Calu3 (cell line): ENCODE results near the gene TNNI2. TPM values are rescaled to one million over a fixed set of nuclear protein-coding genes. Genes with fewer than 3 reads are reported as not detected.

ENCODE experiments used
- BruUV-seq: library from RNA; stranded (reverse); fragments of 400-500 nt; replicated peaks from 2 replicates; lab custom pipeline; 2021; lab: Mats Ljungman, UMichigan
- CTCF ChIA-PET: fragments of 300-600 bp; sonication (Branson Sonifier 250); formaldehyde crosslinking; loops from one replicate; lab custom pipeline; 2022; ENCODE audit warnings: antibody characterized with exemption; lab: Charles Lee
- DNase-seq: peaks from one replicate; pipeline ENCODE4 v3.0.0; 2022
- H3K27ac Mint-ChIP-seq: one replicate; pipeline ENCODE4 v1.8.0; 2022; ENCODE audit warnings: mixed read lengths; ENCODE audit not compliant: unreplicated experiment
- H3K27me3 Mint-ChIP-seq: one replicate; pipeline ENCODE4 v1.8.0; 2022; ENCODE audit warnings: mixed read lengths; ENCODE audit not compliant: unreplicated experiment
- H3K36me3 Mint-ChIP-seq: one replicate; pipeline ENCODE4 v1.8.0; 2022; ENCODE audit warnings: mild to moderate bottlenecking, moderate library complexity, mixed read lengths; ENCODE audit not compliant: insufficient read depth, unreplicated experiment
- H3K4me1 Mint-ChIP-seq: one replicate; pipeline ENCODE4 v1.8.0; 2022; ENCODE audit warnings: mild to moderate bottlenecking, low read depth, mixed read lengths; ENCODE audit not compliant: unreplicated experiment
- H3K4me3 Mint-ChIP-seq: one replicate; pipeline ENCODE4 v1.8.0; 2022; ENCODE audit warnings: mild to moderate bottlenecking, low read depth, moderate library complexity, mixed read lengths; ENCODE audit not compliant: unreplicated experiment
- H3K9me3 Mint-ChIP-seq: one replicate; pipeline ENCODE4 v1.8.0; 2022; ENCODE audit warnings: low read depth, mixed read lengths; ENCODE audit not compliant: unreplicated experiment
- intact Hi-C: fragments of 100-400 bp; cut with micrococcal nuclease; formaldehyde crosslinking; loops from one replicate; pipeline ENCODE4 v1.10.0; 2022; ENCODE audit not compliant: unreplicated experiment
- total RNA-seq: library from RNA; stranded (reverse); gene quantifications from 2 replicates; pipeline ENCODE4 v1.2.3, GENCODE V29; 2022
- TF ChIP-seq, protein P1 (sequence below): fragments of 200-600 bp; IDR thresholded peaks from one replicate; pipeline ENCODE4 v1.8.0; 2022; ENCODE audit warnings: antibody characterized with exemption; ENCODE audit not compliant: unreplicated experiment

TNNI2 gene
- total RNA-seq, 1 experiment from 2014 or later = 1.3 TPM

DNA sequence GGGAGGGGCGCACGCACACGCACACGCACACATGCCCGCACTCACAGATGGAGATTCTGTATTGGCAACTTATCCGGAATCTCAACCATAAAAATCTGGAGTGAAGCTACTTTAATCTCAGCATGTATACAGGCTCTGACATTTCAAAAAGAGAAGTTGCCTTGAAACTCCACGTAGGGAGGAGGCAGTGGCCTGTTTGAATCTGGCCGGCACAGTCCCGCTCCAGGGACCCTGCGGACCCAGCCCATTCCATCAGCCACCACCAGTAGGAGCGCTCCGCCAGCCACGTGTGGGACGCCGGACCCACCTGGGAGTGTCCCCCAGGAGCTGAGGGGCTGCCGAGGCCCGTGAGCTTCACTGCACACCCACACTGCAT, 5.9 kb upstream of the TNNI2 start:
- Mint-ChIP-seq H3K27ac (no peak overlapping the region), H3K4me1 (peaks cover 62% of the 10 kb centered on the region)
- intact Hi-C loops = loop anchor here (1.0 to 5.0 kb wide), 3 partner anchors 56 to 140 kb away; partner anchors contain the start of gene CTSD

GRCh38 chr11:1834062-1834610, 4.6 kb upstream of the TNNI2 start:
- peak; percentile 95 for DNase-seq
- Mint-ChIP-seq H3K9me3 (no peaks in the 10 kb centered on the region), H3K27me3 (no peaks in the 10 kb centered on the region), H3K4me3 (peak overlapping the region; percentile 52), H3K36me3 (peaks cover 31% of the 10 kb centered on the region), H3K4me1 (peaks cover 49% of the 10 kb centered on the region), H3K27ac (peak overlapping the region; percentile 91)
- intact Hi-C loops = loop anchor here (5.0 kb wide), 2 partner anchors 57 to 72 kb away; partner anchors contain the start of gene CTSD
- CTCF ChIA-PET = interaction anchor here (0.5 to 5.7 kb wide), 13 partner anchors 16 to 318 kb away, joined by 3 to 117 read pairs (median 5); partner anchors contain the start of genes CTSD and MRPL23
- TF ChIP-seq, protein P1, sequence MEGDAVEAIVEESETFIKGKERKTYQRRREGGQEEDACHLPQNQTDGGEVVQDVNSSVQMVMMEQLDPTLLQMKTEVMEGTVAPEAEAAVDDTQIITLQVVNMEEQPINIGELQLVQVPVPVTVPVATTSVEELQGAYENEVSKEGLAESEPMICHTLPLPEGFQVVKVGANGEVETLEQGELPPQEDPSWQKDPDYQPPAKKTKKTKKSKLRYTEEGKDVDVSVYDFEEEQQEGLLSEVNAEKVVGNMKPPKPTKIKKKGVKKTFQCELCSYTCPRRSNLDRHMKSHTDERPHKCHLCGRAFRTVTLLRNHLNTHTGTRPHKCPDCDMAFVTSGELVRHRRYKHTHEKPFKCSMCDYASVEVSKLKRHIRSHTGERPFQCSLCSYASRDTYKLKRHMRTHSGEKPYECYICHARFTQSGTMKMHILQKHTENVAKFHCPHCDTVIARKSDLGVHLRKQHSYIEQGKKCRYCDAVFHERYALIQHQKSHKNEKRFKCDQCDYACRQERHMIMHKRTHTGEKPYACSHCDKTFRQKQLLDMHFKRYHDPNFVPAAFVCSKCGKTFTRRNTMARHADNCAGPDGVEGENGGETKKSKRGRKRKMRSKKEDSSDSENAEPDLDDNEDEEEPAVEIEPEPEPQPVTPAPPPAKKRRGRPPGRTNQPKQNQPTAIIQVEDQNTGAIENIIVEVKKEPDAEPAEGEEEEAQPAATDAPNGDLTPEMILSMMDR = no peak
- no TSS peak for BruUV-seq

More for the DNA sequence above, 5.9 kb upstream of the TNNI2 start:
- no peak for DNase-seq
- H3K27me3 Mint-ChIP-seq = no peaks in the 10 kb centered on the region
- no peak overlapping the region for H3K4me3 Mint-ChIP-seq
- H3K9me3 Mint-ChIP-seq = no peaks in the 10 kb centered on the region
- BruUV-seq = no TSS peak
- CTCF ChIA-PET = interaction anchor here (0.6 to 5.7 kb wide), 13 partner anchors 10 to 286 kb away, joined by 3 to 117 read pairs (median 5); partner anchors contain the start of genes CTSD and MRPL23
- TF ChIP-seq, protein P1 = no peak
- peaks cover 34% of the 10 kb centered on the region for H3K36me3 Mint-ChIP-seq

DNA sequence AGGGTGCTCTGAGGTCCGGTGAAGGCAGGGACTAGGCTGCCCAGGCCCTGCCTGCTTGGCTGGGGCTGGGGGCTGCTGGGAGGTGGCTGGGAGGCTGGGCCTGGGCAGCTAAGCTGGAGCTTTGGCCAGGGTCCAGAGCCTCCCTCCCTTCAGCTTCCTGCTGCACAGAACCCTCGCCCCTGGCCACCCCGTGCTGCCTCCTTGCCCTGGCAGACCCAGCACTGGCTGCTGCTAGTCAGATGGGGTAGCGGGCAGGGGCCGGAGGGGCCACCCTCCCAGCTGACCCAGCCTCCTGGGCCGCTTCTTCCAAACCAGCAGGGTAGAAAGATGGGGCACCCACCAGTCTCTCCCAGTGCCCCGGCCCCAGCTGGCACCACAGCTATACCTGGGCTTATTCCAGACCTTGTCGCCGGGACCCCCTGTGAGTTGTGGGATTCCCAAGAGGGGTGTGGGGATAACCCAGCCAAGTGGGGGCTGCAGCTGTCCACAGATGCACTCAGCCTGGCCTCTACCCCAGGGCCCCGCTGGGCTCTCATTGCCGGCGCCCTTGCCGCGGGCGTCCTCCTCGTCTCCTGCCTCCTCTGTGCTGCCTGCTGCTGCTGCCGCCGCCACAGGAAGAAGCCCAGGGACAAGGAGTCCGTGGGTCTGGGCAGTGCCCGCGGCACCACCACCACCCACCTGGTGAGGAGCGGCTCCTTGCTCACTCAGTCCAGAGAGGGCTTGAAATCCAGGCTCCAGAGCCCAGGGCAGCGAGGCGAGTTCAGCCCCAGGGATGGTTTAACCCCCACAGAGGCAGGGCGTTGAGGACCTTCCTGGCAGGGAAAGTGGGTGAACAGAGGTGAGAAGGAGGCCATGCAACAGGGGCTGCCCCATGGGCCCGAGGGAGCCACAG, 3.8 kb upstream of the TNNI2 start, which contains the start of gene SYT8:
Gene SYT8 (plus strand): TSS at position 212 of the 892 bp plus-strand sequence. CDS start 116 bp downstream, at position 328.
- intact Hi-C loops = loop anchor here (5.0 kb wide), 4 partner anchors 37 to 317 kb away; partner anchors contain the start of gene CTSD

DNA sequence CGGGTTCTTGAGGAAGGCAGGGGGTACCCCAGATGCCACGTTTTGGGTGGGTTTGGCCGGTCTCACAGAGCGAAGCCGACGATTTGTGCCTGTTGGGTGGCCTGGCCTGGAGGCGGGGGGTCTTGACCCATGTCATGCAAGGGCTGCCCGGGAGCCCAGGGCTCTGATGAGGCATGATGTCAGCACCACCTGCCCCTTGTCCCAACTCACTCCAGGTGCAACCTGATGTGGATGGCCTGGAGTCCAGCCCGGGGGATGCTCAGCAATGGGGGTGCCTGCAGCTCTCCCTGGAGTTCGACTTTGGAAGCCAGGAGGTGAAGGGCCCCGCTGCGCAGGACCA, 3.1 kb upstream of the TNNI2 start:
- Mint-ChIP-seq H3K4me1 (peaks cover 34% of the 10 kb centered on the region), H3K27me3 (no peaks in the 10 kb centered on the region), H3K4me3 (peak overlapping the region; percentile 46), H3K36me3 (peaks cover 28% of the 10 kb centered on the region), H3K9me3 (no peaks in the 10 kb centered on the region), H3K27ac (no peak overlapping the region)
- no TSS peak for BruUV-seq
- intact Hi-C loops = loop anchor here (5.0 kb wide), 2 partner anchors 37 to 317 kb away; no protein-coding TSS in a partner anchor
- TF ChIP-seq, protein P1 = no peak
- no peak for DNase-seq
- CTCF ChIA-PET = no interaction called here

More for the DNA sequence above, 3.8 kb upstream of the TNNI2 start, which contains the start of gene SYT8:
- Mint-ChIP-seq H3K4me1 (peaks cover 40% of the 10 kb centered on the region), H3K9me3 (no peaks in the 10 kb centered on the region), H3K27ac (peak within 1 kb of the TSS; percentile 91), H3K27me3 (no peaks in the 10 kb centered on the region), H3K4me3 (peak within 1 kb of the TSS; percentile 52), H3K36me3 (peaks cover 29% of the 10 kb centered on the region)
- no TSS peak for BruUV-seq
- CTCF ChIA-PET = interaction anchor here (0.5 to 5.7 kb wide), 11 partner anchors 15 to 317 kb away, joined by 3 to 117 read pairs (median 8); partner anchors contain the start of genes CTSD and MRPL23
- peak; percentile 47 for DNase-seq
- TF ChIP-seq, protein P1 = no peak
